ENCODE measurements around the gene ANKRD11.

ANKRD11 gene

DNA sequence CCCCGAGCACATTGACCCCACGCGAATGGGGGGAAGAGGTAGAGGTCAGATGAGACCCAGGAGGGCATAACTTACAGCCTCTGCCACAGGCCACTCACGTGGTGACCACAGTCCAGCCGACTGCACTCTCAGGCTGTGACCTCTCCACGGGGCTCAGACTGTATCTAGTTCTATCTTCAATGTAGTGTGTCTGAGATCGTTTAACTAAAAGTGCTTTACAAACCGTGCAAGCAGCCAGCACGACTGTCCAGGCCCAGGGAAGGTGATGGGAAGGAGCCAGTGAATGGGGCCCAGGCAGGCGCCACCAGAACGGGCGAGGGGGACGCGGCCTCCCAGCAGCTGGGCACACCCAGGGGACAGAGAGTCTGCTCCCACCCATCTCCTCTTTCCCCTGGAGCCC is 108.6 kb downstream of the ANKRD11 start:
- no peak for DNase-seq (ENCODE audit: low read depth)

DNA sequence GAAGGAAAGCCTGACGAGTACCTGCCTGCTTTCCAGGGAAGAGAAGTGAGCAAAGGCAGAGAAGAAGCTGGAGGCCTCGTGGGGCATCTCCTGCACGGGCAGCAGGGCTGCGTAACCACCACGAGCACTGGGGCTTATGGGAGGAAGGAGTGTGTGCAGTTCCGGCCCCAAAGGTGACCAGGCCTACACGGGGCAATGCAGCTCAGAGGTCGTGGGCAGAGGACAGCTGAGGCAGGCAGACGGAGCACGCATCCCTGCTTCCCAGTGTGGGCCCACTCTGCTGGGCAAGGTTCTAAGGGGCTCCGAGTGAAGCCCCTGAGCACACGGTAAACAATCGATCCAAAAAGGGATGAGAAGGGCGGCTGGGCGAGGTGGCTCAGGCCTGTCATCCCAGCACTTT is 109.7 kb downstream of the ANKRD11 start:
- DNase-seq (ENCODE audit: low read depth): no peak

DNA sequence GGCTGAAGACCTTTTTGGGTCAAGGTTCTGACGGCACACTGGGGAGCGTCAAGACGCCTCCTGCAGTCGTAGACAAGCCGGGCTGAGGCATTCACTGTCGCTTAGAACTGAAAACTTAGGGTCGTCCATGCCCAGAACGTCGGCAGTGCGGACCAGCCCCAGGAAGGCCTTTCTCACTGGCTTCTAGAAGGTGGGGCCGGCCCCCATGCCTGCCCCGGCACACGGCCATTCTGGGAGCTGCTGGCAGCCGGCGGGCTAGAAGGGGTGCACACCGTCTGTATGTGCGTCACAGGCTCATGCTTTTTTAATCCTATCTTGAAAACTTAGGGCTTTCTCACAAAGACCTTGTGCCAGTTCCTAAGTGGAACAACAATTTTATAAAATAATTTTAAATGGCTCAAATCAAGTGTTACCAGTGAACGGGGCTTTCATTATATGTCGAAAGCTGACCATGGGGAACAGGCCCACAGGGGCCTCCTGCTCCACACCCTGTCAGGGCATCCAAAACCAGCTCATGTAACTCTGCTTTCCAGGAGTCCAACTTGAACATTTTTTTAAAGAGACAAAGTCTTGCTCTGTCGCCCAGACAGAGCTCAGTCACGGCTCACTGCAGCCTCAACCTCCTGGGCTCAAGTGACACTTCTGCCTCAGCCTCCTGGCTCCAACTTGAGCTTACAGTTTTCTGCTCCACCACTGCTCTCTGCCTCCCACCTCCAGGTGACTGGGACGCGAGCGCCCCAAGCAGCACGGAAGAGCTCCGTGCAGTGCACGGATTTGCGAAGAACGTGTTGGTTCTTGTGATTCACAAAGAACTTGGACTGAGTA is 111.2 kb downstream of the ANKRD11 start:
- no peak for DNase-seq (ENCODE audit: low read depth)

DNA sequence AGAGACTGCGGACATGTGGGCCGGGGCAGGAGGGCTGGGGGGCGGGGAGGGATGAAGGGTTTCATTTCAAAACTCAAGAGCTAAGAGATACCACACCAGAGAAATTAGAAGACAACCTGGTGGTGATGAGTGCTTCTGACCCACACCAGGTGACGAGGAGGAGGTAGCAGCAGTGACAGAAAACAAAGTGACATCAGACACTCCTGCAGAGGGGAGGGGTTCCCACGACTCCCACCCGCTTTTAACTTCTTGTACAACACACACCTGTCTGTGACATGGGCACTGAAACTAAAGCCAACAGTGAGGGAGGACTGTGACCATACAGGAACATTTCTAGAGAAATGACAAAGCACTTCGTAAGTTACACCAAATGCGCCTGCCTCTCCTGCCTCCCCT is 112.9 kb downstream of the ANKRD11 start:
- DNase-seq (ENCODE audit: low read depth): no peak

DNA sequence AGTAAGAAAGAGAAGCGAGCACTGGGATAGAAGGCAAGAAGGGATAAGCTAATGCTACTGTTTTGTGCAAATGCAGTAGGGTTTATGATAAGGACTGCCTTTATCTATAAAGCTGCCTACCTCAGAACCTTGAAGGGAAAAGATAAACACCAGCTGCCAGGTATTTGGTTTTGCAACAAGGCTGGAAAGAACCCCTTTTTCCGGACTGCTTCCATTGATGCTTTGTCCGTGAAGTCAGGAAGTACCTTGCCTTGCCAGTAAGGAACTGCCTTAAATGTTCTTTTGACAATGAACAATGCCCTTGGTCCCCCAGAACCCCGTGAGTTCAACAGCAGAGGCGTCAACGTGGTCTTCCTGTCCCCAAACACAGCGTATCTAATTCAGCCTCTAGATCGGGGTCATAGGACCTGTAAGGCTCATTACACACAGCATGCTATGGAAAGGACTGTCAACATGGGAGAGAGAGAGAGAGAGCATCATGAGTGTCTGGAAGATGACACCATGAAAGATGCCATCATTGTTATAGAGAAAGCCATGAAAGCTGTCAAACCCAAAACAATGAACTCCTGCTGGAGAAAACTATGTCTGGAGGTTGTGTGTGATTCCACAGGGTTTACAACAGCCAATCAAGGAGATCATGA is 113.4 kb downstream of the ANKRD11 start:
- no peak for DNase-seq (ENCODE audit: low read depth)

DNA sequence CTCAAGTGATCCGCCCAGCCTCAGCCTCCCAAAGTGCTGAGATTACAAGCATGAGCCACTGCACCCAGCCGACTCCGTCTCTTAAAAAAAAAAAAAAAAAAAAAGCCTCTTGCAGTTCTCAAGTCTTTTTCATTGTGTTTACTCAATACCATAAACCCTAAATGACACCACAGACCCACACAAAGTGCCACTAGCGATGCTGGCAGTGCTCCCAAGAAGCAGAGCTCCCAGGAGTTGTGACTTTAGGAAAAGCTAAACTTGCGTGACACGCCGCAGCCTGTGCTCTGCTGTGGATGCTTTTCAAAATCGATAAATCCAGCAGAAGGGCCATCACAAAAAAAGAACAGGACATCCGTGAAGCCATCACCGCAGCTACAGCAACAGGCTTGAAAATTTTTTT is 114.7 kb downstream of the ANKRD11 start:
- DNase-seq (ENCODE audit: low read depth): no peak

DNA sequence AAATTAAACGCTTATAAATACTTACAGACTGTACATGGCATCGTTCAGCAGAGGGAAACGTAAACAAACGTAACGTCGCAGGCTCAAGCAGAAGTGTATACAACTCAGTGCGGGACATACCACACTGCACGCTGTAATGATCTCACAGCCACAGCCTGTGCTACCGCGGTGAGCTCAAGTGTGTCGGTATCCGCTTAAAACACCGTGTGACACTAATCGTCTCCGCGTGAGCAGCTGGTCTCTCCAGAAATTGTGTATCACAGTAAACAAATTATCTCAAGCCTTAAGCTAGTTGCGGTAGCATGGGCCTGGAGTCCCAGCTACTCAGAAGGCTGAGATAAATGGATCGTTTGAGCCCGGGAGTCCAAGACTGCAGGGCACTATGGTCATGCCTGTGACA is 115.3 kb downstream of the ANKRD11 start:
- DNase-seq (ENCODE audit: low read depth): no peak

DNA sequence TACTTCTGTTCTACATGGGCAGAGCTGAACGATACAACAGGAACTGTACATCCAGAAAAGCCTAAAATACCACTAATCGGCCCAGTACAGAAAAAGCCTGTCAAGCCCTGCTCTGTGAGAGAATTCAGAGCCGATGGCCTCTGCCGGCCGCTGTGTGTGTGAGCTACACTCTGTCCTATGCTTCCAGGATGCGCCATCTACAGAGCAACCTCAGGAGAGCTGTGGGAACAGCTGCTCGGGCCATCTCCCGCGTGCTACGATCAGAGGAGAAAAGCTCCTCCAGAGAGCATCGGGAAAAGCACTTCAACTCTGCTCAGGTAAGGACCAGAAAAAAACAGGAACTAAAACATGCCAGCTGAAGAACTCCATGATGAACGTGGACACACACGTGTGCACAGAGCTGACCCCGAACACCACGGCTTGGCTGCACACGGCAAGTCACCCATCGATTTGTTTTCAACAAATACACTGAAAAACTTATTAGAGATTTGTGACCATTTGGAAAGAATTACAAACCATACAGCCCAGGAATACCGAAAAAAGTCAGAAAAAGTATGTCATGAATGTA is 115.9 kb downstream of the ANKRD11 start:
- no peak for DNase-seq (ENCODE audit: low read depth)

DNA sequence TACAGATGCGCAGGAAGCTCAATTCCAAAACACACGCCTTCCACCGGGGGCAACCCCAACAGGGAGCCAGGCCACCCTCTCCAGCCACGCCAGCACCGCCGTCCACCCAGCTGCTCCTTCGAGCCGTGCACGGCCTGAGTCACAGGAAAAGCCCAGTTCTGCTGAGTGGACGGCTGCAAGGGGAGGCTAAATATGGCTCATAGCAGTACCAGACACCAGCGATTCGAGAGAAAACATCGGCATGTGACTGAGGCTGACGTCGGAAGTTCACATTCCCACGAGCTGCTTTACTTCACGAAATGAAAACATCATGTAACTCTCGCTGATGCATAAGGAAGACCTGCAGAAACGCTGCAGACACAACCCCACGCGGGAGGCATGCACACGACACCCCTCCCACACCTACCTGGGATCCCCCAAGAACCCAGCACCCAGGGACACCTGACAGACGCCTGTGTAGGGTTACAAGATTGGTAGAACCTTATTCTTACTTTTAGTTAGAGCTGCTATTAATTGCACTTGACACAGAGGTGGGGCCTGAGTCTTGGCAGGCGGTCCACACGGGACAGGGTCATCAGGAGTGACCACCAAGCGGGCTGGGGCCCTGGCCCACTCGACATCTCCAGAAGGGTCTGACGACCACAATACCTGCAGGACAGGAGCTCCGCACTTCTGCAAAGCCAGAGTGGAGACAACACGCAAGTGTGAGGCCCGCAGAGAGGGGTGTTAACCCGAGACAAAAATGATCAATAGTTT is 116.8 kb downstream of the ANKRD11 start:
- DNase-seq (ENCODE audit: low read depth): no peak

DNA sequence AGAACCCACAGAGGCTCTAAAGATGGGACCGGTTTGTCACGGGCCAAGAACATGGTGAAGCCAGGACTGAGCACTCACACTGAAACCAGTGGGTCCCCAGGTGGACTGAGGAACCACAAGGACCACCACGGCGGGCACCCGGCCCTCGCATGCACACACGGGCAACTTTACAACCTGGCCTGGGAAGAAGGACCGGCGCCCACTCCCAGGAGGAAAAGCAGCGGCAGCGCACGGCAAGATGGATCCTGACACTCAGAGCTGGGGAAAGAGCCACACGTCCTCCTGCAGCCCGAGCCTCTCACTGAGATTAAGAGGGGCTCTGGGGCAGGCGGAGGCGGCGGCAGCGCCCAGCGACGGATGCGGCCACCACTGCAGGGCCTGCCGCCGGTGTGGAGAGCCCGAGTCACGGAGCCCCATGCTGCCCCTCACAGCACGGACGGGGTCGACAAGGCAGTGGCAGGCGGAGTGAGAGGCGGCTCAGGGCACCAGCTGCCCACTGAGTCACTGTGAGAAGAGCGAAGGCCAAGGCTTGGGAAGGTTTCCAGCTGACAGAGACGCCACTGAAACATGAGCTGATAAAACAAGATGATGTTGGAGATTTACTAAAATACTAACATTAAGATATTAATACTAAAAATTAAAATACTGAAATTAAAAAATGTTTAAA is 118.3 kb downstream of the ANKRD11 start:
- DNase-seq (ENCODE audit: low read depth): no peak

DNA sequence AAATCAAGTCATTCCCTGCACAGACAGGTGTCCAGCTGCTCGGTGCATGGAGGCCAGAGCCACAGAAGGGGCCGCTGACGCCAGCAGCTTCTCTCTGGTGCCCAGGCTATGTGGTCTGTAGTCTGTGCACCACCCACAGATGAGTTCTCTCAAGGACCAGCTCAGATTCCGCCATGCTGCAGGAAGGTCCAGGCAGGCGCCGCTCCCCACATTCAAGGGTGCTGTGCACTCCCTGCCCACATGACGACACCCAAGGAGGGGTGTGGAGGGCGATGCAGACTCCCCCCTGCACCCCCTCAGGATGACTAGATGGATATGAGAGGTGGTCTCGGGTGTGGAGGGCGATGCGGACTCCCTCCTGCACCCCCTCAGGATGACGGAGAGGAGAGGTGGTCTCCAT is 119.0 kb downstream of the ANKRD11 start:
- no peak for DNase-seq (ENCODE audit: low read depth)

DNA sequence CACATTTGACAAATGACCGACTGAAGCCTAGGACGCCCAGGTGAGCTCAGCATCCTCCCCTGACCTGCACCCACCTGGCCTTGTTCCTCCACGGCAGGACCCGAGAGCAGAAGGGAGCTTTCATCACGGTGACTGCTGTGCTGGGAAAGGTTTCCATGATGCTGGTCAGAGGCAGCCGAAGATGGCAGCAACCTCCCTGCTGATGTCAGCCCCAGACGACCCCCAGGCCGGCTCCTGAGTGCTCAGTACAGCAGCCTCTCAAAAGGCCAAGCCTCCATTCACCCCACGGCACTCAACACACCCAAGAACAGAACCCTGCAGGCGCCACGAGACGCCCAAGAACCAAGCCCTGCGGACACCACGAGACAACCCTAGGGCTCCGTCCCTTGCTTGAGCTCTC is 119.8 kb downstream of the ANKRD11 start:
- DNase-seq (ENCODE audit: low read depth): no peak

DNA sequence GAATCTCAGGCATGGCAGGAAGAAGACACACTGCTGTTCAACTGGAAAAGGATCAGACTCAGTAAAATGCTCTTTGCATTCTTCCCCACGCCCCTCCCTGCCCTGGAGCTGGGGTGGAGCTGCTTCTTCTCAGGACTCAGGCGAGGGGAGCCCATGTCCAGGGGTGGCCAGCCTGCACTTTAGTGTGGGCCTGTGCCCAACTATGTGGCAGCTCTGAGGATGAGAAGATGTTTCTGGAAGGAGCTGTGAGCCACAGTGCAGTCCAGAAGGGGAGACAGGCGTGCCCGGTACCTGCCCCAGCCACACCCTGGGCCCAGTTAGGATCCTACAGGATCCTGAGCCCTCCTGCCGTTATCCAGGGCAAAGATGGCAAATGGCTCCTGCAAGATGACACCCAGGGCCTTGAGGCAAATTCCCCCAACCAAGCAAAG is 120.3 kb downstream of the ANKRD11 start:
- DNase-seq (ENCODE audit: low read depth): no peak

DNA sequence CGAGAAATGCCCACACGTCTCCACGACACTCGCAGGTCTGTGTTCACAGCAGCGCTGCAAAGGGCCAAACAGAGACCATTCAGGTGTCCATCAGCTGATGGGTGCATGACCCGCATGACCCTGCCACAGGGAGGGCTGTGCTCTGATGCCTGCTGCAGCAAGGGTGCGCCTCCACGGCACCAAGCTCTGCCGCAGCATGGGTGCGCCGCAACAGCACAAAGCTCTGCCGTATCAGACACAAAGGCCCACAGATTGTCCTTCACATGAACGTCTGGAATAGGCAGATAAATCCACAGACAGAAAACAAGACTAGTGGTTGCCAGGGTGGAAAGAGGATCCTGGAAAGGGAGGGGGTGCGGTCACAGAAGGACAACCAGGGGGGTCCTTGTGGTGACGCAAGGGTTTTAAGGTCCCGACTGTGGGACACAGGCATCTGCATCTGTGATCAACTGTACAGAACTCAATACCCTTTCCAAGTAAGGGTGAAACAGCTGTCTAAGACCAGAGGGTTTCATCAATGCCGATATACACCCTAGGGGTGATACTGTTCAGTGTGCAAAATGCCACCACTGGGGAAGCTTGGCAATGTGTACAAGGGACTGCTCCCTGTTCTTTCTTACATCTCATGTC is 121.0 kb downstream of the ANKRD11 start:
- no peak for DNase-seq (ENCODE audit: low read depth)

DNA sequence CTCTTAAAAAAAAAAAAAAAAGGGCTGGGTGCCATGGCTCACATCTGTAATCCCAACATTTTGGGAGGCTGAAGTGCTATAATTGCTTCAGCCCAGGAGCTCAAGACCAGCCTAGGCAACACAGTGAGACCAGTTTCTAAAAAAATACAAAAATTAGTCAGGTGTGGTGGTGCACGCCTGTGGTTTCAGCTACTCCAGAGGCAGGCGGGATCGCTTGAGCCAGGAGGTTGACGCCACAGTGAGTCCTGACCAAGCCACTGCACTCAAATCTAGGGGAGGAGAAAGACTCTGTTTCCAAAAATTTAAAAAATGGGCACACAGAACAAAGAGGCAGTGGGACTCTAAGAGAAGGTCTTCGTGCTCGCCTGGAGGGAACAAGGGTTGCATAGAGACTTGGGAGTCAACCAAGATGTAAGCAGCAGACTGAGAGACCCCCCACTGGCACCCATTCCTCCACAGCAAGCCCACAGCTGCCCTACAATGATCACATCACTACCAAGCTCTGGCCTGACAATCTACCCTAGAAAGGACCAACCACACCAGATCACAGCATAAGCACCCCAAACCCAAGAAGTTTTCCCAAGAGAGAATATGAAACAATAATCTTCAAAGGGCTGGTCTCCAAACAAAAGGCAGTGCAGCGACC is 121.6 kb downstream of the ANKRD11 start:
- DNase-seq (ENCODE audit: low read depth): no peak

DNA sequence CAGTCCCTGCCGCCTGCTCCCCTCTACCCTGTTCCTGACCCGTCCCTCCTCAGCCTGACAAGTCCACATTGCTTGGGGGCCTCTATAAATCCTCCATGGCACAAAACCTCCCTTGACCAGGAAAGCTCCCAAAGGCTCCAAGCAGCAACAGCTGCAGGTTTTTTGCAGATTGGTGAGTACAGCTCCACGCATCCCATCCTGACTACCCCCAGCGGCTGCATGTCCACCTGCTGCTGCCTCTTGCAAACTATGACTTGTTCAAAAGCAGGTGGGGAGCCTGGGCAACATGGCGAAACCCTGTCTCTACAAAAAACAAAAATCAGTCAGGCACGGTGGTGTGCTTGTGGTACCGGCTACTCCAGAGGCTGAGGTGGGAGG is 122.8 kb downstream of the ANKRD11 start:
- DNase-seq (ENCODE audit: low read depth): no peak

DNA sequence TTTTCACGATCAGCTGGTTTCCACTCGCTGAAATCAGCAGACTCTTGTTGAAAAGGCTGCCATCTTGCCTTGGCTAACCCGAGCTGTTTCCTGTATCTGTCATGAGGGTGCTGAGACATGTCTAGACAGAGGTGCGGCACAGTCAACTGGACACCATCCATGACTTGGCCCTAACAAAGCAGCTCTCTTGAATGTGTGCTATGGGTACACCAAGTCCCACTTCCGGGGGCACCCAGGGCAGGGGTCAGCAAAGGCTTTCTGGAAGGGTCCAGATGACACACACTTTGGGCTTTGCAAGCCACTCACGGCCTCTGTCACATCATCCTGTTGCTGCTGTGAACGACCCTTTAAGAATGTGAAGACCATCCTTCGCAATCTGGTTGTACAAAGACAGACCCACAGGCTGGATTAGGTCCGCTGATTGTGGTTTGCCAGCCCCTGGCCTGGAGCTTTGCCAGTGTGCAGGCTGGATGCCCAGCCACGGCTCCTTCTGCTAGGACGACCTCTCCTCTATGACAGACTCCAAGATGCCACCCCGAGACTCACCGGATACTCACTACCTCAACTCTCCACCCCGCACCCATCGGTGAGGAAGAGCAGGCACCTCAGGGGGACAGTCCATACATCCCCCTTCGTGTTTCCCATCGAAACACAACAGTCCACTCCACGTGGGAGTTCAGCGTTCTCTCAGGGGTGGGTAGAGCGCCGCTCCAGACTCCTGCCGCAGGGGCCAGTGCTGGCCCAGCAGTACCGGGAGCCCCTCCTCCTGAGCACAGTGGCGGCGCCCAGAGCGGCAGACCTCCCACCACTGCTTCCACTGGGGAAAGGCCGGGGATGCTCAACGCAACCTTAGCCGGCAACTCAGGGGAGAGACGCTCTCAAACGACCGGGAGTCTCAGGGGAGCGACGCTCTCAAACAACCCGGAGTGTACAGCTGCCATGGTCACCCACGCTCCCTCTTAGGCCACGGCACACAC is 123.5 kb downstream of the ANKRD11 start:
- no peak for DNase-seq (ENCODE audit: low read depth)

DNA sequence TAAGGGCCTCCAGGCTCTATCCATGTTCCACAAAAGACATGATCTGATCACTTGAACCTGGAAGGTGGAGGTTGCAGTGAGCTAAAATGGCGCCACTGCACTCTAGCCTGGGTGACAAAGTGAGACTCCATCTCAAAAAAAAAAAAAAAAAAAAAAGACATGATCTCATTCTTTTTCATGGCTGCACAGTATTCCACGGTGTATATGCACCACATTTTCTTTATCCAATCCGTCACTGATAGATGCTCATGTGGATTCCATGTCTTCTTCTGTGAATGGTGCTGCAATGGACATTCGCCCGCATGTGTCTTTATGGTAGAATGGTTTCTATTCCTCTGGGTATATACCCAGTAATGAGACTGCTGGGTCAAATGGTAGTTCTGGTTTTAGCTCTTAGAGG is 124.4 kb downstream of the ANKRD11 start:
- no peak for DNase-seq (ENCODE audit: low read depth)

DNA sequence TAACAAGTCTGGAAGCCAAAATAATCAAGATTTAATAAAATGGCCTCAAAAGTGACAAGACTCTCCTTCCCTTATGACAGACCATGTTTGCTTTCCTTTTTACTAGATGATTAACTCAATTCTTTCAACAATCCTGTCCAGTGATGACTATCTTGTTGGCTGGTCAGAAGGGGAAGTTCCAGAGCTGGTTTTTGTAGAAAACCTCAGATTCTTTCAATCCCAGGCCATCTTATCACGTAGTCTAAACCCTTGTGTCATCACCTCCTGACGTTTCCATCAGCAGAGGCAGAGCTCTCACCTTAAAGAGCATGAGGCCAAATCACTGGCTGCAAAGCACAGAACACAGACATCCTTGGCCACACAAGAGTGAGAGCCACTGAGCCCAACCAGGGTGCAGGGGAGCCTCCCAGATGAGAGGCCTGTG is 125.3 kb downstream of the ANKRD11 start:
- no peak for DNase-seq (ENCODE audit: low read depth)

DNA sequence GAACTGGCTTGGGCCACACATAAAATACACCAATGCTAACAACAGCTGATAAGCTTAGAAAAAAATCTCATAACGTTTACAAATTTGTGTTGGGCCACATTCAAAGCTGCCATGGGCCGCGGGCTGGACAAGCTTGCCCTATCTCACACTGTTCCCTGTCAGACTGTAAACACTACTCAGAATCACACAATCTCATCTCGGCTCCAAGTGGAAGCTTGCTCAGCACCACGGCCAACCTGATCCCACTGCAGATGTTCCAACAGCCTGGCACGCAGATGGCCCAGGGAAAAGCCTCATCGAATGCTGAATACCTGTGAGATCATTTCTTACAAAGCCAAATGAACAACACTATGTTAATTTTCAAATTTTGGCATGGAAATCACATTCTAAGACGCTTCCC is 125.8 kb downstream of the ANKRD11 start:
- DNase-seq (ENCODE audit: low read depth): no peak
